ENCODE data around the gene APOL6. TPM values are rescaled to one million over a fixed set of nuclear protein-coding genes. Genes with fewer than 3 reads are reported as not detected.
A peak's percentile ranks its signal among the peaks of the same experiment; 100 is the strongest.

Gene APOL6
- total and polyA plus RNA-seq, 9 of the 15 experiments (the other 6 are each of a cell fraction or from before 2014, with no cell fraction given), result 0.29 to 1.2 (median 0.70) TPM

DNA sequence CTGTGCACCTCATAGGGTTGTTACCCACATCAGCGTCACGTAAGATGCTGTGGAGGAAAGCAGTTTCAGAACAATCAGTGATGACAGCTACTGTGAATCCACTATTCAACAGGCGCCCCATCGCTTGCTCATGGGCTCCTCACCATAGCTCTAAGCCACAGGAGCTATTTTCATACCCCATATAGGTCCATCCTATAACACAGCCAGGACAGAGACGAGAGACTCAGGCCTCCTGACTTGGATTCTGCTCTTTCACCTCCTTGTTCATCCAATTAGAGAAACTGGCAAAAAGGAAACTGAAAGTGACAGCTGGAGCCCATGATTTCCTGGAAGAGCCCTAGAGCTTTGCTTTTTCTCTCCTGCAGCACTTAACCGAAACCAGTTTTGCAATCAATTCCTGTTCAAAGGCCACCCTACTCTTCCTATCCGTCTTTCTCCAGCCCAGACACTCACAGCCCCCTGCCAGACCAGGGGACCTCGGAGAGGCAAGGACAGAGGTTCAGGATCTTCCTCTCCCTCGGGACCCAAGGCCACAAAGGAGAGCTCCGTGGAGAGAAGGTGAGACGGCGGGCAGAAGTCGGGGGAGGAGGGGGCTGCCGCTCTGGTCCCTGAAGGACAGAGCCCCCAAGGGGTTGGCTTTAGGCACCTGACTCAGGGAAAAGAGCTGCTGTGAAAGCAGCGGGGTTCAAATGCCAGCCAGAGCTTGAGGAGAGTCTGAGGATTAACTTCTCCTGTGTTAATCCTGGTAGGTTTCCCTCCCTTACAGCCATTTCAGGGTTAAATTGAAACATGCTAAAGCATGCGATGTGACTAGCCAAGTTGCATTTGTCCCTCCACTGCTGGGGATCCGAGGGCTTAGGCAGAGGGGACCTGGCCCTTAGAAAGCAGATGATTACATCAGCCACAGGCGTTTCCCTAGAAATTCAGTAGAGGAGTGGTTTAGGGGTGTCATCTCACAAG is at the start of gene APOL6 (continued):
- TF ChIP-seq, protein P1, sequence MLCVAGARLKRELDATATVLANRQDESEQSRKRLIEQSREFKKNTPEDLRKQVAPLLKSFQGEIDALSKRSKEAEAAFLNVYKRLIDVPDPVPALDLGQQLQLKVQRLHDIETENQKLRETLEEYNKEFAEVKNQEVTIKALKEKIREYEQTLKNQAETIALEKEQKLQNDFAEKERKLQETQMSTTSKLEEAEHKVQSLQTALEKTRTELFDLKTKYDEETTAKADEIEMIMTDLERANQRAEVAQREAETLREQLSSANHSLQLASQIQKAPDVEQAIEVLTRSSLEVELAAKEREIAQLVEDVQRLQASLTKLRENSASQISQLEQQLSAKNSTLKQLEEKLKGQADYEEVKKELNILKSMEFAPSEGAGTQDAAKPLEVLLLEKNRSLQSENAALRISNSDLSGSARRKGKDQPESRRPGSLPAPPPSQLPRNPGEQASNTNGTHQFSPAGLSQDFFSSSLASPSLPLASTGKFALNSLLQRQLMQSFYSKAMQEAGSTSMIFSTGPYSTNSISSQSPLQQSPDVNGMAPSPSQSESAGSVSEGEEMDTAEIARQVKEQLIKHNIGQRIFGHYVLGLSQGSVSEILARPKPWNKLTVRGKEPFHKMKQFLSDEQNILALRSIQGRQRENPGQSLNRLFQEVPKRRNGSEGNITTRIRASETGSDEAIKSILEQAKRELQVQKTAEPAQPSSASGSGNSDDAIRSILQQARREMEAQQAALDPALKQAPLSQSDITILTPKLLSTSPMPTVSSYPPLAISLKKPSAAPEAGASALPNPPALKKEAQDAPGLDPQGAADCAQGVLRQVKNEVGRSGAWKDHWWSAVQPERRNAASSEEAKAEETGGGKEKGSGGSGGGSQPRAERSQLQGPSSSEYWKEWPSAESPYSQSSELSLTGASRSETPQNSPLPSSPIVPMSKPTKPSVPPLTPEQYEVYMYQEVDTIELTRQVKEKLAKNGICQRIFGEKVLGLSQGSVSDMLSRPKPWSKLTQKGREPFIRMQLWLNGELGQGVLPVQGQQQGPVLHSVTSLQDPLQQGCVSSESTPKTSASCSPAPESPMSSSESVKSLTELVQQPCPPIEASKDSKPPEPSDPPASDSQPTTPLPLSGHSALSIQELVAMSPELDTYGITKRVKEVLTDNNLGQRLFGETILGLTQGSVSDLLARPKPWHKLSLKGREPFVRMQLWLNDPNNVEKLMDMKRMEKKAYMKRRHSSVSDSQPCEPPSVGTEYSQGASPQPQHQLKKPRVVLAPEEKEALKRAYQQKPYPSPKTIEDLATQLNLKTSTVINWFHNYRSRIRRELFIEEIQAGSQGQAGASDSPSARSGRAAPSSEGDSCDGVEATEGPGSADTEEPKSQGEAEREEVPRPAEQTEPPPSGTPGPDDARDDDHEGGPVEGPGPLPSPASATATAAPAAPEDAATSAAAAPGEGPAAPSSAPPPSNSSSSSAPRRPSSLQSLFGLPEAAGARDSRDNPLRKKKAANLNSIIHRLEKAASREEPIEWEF (CRISPR knock-in tag; IDR thresholded peaks at IDR 0.05), result no peak
- TF ChIP-seq, protein P2, sequence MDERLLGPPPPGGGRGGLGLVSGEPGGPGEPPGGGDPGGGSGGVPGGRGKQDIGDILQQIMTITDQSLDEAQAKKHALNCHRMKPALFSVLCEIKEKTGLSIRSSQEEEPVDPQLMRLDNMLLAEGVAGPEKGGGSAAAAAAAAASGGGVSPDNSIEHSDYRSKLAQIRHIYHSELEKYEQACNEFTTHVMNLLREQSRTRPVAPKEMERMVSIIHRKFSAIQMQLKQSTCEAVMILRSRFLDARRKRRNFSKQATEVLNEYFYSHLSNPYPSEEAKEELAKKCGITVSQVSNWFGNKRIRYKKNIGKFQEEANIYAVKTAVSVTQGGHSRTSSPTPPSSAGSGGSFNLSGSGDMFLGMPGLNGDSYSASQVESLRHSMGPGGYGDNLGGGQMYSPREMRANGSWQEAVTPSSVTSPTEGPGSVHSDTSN (CRISPR knock-in tag; IDR thresholded peaks at IDR 0.05; ENCODE audit: low read depth), result no peak
- TF ChIP-seq, protein P2 (tag; conservative IDR thresholded peaks at IDR 0.05; ENCODE audit: low read depth), result no peak
- TF ChIP-seq, protein P3, sequence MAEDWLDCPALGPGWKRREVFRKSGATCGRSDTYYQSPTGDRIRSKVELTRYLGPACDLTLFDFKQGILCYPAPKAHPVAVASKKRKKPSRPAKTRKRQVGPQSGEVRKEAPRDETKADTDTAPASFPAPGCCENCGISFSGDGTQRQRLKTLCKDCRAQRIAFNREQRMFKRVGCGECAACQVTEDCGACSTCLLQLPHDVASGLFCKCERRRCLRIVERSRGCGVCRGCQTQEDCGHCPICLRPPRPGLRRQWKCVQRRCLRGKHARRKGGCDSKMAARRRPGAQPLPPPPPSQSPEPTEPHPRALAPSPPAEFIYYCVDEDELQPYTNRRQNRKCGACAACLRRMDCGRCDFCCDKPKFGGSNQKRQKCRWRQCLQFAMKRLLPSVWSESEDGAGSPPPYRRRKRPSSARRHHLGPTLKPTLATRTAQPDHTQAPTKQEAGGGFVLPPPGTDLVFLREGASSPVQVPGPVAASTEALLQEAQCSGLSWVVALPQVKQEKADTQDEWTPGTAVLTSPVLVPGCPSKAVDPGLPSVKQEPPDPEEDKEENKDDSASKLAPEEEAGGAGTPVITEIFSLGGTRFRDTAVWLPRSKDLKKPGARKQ (CRISPR knock-in tag; IDR thresholded peaks at IDR 0.05), result no peak
- TF ChIP-seq RBFOX2 (IDR thresholded peaks at IDR 0.05; ENCODE audit: low read depth, low read length) (0 out of 2 replicates have a peak, but pooled peaks have one; percentile 25), ARID2 (IDR thresholded peaks at IDR 0.05) (no peak), ZNF75A (CRISPR knock-in tag; IDR thresholded peaks at IDR 0.05) (no peak), COPS2 (conservative IDR thresholded peaks at IDR 0.05) (no peak), POLR2A (conservative IDR thresholded peaks at IDR 0.05) (no peak), HDAC1 (IDR thresholded peaks at IDR 0.05) (no peak)
- TF ChIP-seq, protein P4, sequence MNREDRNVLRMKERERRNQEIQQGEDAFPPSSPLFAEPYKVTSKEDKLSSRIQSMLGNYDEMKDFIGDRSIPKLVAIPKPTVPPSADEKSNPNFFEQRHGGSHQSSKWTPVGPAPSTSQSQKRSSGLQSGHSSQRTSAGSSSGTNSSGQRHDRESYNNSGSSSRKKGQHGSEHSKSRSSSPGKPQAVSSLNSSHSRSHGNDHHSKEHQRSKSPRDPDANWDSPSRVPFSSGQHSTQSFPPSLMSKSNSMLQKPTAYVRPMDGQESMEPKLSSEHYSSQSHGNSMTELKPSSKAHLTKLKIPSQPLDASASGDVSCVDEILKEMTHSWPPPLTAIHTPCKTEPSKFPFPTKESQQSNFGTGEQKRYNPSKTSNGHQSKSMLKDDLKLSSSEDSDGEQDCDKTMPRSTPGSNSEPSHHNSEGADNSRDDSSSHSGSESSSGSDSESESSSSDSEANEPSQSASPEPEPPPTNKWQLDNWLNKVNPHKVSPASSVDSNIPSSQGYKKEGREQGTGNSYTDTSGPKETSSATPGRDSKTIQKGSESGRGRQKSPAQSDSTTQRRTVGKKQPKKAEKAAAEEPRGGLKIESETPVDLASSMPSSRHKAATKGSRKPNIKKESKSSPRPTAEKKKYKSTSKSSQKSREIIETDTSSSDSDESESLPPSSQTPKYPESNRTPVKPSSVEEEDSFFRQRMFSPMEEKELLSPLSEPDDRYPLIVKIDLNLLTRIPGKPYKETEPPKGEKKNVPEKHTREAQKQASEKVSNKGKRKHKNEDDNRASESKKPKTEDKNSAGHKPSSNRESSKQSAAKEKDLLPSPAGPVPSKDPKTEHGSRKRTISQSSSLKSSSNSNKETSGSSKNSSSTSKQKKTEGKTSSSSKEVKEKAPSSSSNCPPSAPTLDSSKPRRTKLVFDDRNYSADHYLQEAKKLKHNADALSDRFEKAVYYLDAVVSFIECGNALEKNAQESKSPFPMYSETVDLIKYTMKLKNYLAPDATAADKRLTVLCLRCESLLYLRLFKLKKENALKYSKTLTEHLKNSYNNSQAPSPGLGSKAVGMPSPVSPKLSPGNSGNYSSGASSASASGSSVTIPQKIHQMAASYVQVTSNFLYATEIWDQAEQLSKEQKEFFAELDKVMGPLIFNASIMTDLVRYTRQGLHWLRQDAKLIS (CRISPR knock-in tag; IDR thresholded peaks at IDR 0.05), result no peak
